ENCODE results near the gene MARCHF2.

Gene MARCHF2

DNA sequence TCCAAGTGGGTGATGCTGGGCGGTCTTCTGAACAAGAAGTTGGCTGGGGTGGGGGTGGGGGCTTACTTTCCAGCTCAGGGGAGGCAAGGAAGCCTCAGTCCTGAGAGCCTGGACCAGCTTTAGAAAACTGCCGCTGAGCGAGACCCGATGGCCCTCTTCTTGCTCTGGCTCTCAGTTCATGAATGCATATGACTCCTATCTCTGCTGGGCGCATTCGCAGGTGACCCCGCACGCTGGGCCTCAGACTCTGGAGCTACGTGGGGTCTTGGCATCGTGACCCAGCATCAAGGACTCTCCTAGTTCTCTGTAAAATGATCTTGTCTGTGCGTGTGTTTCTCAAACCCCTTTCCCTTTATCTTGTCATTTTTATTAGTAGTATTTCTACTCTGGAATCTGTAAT lies 69.6 kb downstream of the MARCHF2 start:
- DNase-seq = no peak

GRCh38 chr19:8483165-8483564 lies 70.1 kb downstream of the MARCHF2 start:
- no peak for DNase-seq

GRCh38 chr19:8484331-8484894 lies 71.3 kb downstream of the MARCHF2 start:
- no peak for DNase-seq

DNA sequence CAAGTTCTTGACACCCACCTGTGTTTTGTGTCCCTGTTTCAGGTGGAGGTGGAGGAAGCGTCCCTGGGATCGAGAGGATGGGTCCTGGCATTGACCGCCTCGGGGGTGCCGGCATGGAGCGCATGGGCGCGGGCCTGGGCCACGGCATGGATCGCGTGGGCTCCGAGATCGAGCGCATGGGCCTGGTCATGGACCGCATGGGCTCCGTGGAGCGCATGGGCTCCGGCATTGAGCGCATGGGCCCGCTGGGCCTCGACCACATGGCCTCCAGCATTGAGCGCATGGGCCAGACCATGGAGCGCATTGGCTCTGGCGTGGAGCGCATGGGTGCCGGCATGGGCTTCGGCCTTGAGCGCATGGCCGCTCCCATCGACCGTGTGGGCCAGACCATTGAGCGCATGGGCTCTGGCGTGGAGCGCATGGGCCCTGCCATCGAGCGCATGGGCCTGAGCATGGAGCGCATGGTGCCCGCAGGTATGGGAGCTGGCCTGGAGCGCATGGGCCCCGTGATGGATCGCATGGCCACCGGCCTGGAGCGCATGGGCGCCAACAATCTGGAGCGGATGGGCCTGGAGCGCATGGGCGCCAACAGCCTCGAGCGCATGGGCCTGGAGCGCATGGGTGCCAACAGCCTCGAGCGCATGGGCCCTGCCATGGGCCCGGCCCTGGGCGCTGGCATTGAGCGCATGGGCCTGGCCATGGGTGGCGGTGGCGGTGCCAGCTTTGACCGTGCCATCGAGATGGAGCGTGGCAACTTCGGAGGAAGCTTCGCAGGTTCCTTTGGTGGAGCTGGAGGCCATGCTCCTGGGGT lies 72.7 kb downstream of the MARCHF2 start:
- no peak for DNase-seq

DNA sequence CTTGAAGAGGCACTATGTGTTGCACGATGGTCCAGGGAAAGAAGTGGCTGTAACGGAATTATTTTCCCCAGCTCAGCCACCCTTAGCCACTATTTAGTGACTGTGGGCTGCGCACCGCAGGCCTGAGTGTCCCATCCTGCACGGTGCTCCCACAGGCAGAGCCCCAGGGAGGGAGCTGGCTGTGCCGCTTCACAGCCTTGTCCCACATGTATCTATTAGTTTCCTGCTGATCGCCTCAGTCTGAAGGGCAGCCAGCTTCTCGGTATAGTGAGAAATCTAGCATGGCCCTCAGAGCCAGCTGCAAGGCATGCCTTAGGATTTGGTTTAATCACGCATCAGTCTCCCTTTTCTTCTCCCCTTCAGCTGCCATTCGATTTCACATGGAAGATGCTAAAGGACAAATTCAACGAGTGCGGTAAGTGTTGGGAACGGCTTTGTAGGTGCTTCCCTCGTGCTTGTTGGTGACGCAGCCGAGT lies 73.6 kb downstream of the MARCHF2 start:
- no peak for DNase-seq

GRCh38 chr19:8487137-8487851 lies 74.2 kb downstream of the MARCHF2 start:
- no peak for DNase-seq

- no peak for DNase-seq
These were observed 75.3 kb downstream of the MARCHF2 start for GRCh38 chr19:8488365-8488764.

Data from NK-92 treated with Interleukin-12 subunit alpha and Interleukin-12 subunit beta, amount 100 ng/mL, for 24 hours (cell line).